ENCODE measurements around the gene PLCH1. TPM values are rescaled to one million over a fixed set of nuclear protein-coding genes. Genes with fewer than 3 reads are reported as not detected.

Gene PLCH1
- total and polyA plus RNA-seq, 9 of the 15 experiments (the other 6 are each of a cell fraction or from before 2014, with no cell fraction given), result 0.17 to 0.62 (median 0.40) TPM

GRCh38 chr3:155549087-155549486 lies 195.8 kb downstream of the PLCH1 start:
- Histone ChIP-seq H3K36me3 (ENCODE audit: control insufficient read depth, insufficient read depth, low read length) (no peaks in the 10 kb centered on the region), H3K4me3 (no peak overlapping the region), H4K20me1 (replicated peaks; ENCODE audit: control insufficient read depth, insufficient read depth, low read length) (no peaks in the 10 kb centered on the region), H3K9me1 (ENCODE audit: control insufficient read depth, insufficient read depth, low read length) (no peaks in the 10 kb centered on the region), H3K4me2 (ENCODE audit: insufficient read depth, low read length) (no peak overlapping the region), H3K9me3 (replicated peaks; ENCODE audit: control insufficient read depth, insufficient read depth, low read depth, low read length) (no peaks in the 10 kb centered on the region), H2AFZ (ENCODE audit: low read depth, low read length) (no peak overlapping the region), H3K9ac (ENCODE audit: insufficient read depth in 1 of 2, low read depth in 2 of 2, low read length in 2 of 2) (no peak overlapping the region), H3K4me1 (replicated peaks in 1 of 2; ENCODE audit: control insufficient read depth in 2 of 2, insufficient read depth in 2 of 2, low read length in 2 of 2) (no peaks in the 10 kb centered on the region), H3K27me3 (ENCODE audit: control insufficient read depth in 2 of 2, insufficient read depth in 2 of 2, low read length in 2 of 2) (no peaks in the 10 kb centered on the region), H3K27ac (ENCODE audit: extremely low read depth, low read depth, low read length) (no peak overlapping the region), H3K79me2 (ENCODE audit: control insufficient read depth, insufficient read depth, low read length) (no peaks in the 10 kb centered on the region)
- no TSS peak for BruUV-seq (replicated peaks)
- no peak for DNase-seq (ENCODE audit: extremely low read depth in 1 of 4, low spot score in 3 of 4)
- in situ Hi-C loops (cut with MboI) (no loop called here), intact Hi-C loops (cut with micrococcal nuclease) (no loop called here)
- CTCF ChIA-PET (ENCODE audit: low intra/inter-chr PET ratio), result no interaction called here
- POLR2A ChIA-PET, result interaction anchor here (1.5 kb wide), 1 partner anchor 14 kb away, joined by 4 read pairs; no protein-coding TSS in a partner anchor
- no peak for FAIRE-seq
- no peak for ATAC-seq
- 0% methylated on average over 2 of the region's 2 CpGs for WGBS (ENCODE audit: insufficient coverage, low coverage, missing lambda C conversion rate)
- no peak for TF ChIP-seq SUPT5H (IDR thresholded peaks at IDR 0.05)
- TF ChIP-seq SMARCA4 (IDR thresholded peaks at IDR 0.05), result no peak
- no peak for TF ChIP-seq ZNF512 (tag; IDR thresholded peaks at IDR 0.05)

- BruUV-seq (replicated peaks), result no TSS peak
- TF ChIP-seq HMGXB4 (CRISPR knock-in tag; IDR thresholded peaks at IDR 0.05), result no peak
- TF ChIP-seq SREBF2 (CRISPR knock-in tag; IDR thresholded peaks at IDR 0.05), result no peak
- TF ChIP-seq NFATC3 (IDR thresholded peaks at IDR 0.05), result no peak
- no peak for TF ChIP-seq KAT7 (CRISPR knock-in tag; IDR thresholded peaks at IDR 0.05; ENCODE audit: borderline replicate concordance)
- no peak for TF ChIP-seq ZNF589 (CRISPR knock-in tag; IDR thresholded peaks at IDR 0.05; ENCODE audit: low read depth)
- TF ChIP-seq PBX2 (CRISPR knock-in tag; IDR thresholded peaks at IDR 0.05; ENCODE audit: low read depth), result no peak
- TF ChIP-seq PBX2 (tag; conservative IDR thresholded peaks at IDR 0.05; ENCODE audit: low read depth), result no peak
Measured at GRCh38 chr3:155548195-155548594, 196.7 kb downstream of the PLCH1 start.

More at GRCh38 chr3:155548195-155548594, 196.7 kb downstream of the PLCH1 start:
- H3K9ac ChIP-seq (ENCODE audit: insufficient read depth in 1 of 2, low read depth in 2 of 2, low read length in 2 of 2), result no peak overlapping the region
- no peaks in the 10 kb centered on the region for H3K4me1 ChIP-seq (replicated peaks in 1 of 2; ENCODE audit: control insufficient read depth in 2 of 2, insufficient read depth in 2 of 2, low read length in 2 of 2)
- no peaks in the 10 kb centered on the region for H4K20me1 ChIP-seq (replicated peaks; ENCODE audit: control insufficient read depth, insufficient read depth, low read length)
- no peaks in the 10 kb centered on the region for H3K27me3 ChIP-seq (ENCODE audit: control insufficient read depth in 2 of 2, insufficient read depth in 2 of 2, low read length in 2 of 2)
- H3K4me3 ChIP-seq, result no peak overlapping the region
- no peak overlapping the region for H3K27ac ChIP-seq (ENCODE audit: extremely low read depth, low read depth, low read length)
- no peaks in the 10 kb centered on the region for H3K79me2 ChIP-seq (ENCODE audit: control insufficient read depth, insufficient read depth, low read length)
- no peak for FAIRE-seq
- 0% methylated on average over 2 of the region's 2 CpGs for WGBS (ENCODE audit: insufficient coverage, low coverage, missing lambda C conversion rate)
- in situ Hi-C loops (cut with MboI) (no loop called here), intact Hi-C loops (cut with micrococcal nuclease) (no loop called here)
- no peaks in the 10 kb centered on the region for H3K36me3 ChIP-seq (ENCODE audit: control insufficient read depth, insufficient read depth, low read length)
- DNase-seq (ENCODE audit: extremely low read depth in 1 of 4, low spot score in 3 of 4), result no peak
- CTCF ChIA-PET (ENCODE audit: low intra/inter-chr PET ratio), result no interaction called here
- H3K4me2 ChIP-seq (ENCODE audit: insufficient read depth, low read length), result no peak overlapping the region
- no peak for ATAC-seq
- no peak overlapping the region for H2AFZ ChIP-seq (ENCODE audit: low read depth, low read length)
- no peaks in the 10 kb centered on the region for H3K9me1 ChIP-seq (ENCODE audit: control insufficient read depth, insufficient read depth, low read length)
- POLR2A ChIA-PET, result no interaction called here
- no peaks in the 10 kb centered on the region for H3K9me3 ChIP-seq (replicated peaks; ENCODE audit: control insufficient read depth, insufficient read depth, low read depth, low read length)

Measured in K562 (cell line).